Measurements from ENCODE around the gene RASD1. TPM values are rescaled to one million over a fixed set of nuclear protein-coding genes. Genes with fewer than 3 reads are reported as not detected.

Gene RASD1
- total and polyA plus RNA-seq, 4 donors = 0.89 to 46.7 (median 14.7) TPM

- TF ChIP-seq CTCF (IDR thresholded peaks at IDR 0.05; ENCODE audit: low read depth, low read length, missing input control) = no peak
- TF ChIP-seq HNF4A (conservative IDR thresholded peaks at IDR 0.05) = peak; percentile 97 to 98
- TF ChIP-seq ZBTB33 (IDR thresholded peaks at IDR 0.05) = no peak
- no peak for TF ChIP-seq TAF1 (conservative IDR thresholded peaks at IDR 0.05)
- no peak for TF ChIP-seq GABPA (IDR thresholded peaks at IDR 0.05 in 1 of 2, conservative IDR thresholded peaks at IDR 0.05 in 1 of 2)
These were observed 31.3 kb upstream of the RASD1 start (continued) for GRCh38 chr17:17527534-17527933.

- Histone ChIP-seq H3K4me3 (ENCODE audit: low read depth in 1 of 3, low read length in 3 of 3) (no peak overlapping the region), H3K27me3 (ENCODE audit: control insufficient read depth in 4 of 4, insufficient read depth in 4 of 4, low read length in 3 of 4) (no peaks in the 10 kb centered on the region), H3K9ac (ENCODE audit: low read depth in 1 of 2, low read length in 2 of 2) (peak overlapping the region in 1 of 2 donors; percentile 68), H3K36me3 (ENCODE audit: control insufficient read depth in 4 of 4, insufficient read depth in 3 of 4, low read depth in 1 of 4, low read length in 3 of 4) (peaks cover 0 to 5% (median under 1%) of the 10 kb centered on the region in 4 donors), H3K9me3 (ENCODE audit: control insufficient read depth in 4 of 4, low read length in 3 of 4) (no peaks in the 10 kb centered on the region), H3K27ac (ENCODE audit: low read depth in 1 of 2, low read length in 2 of 2) (peak overlapping the region; percentile 86 to 96), H3K4me1 (ENCODE audit: control insufficient read depth in 4 of 4, insufficient read depth in 4 of 4, low read length in 3 of 4) (peaks cover 18 to 66% (median 47%) of the 10 kb centered on the region in 4 donors)
- no peak for DNase-seq (ENCODE audit: low spot score)
- WGBS = 36% methylated on average over 14 of the region's 14 CpGs
- TF ChIP-seq CTCF (IDR thresholded peaks at IDR 0.05; ENCODE audit: low read depth, low read length, missing input control) (no peak), GABPA (IDR thresholded peaks at IDR 0.05 in 1 of 2, conservative IDR thresholded peaks at IDR 0.05 in 1 of 2) (no peak), FOXA2 (IDR thresholded peaks at IDR 0.05) (no peak)
These were observed 30.2 kb upstream of the RASD1 start for GRCh38 chr17:17526369-17526768.

GRCh38 chr17:17525956-17526355, 29.8 kb upstream of the RASD1 start:
- TF ChIP-seq EGR1 (IDR thresholded peaks at IDR 0.05; ENCODE audit: low read depth in 2 of 2) = no peak
- TF ChIP-seq REST (IDR thresholded peaks at IDR 0.05) = no peak
- TF ChIP-seq FOXA1 (IDR thresholded peaks at IDR 0.05) = no peak
- TF ChIP-seq SP1 (IDR thresholded peaks at IDR 0.05) = peak; percentile 55
- peak in 1 of 2 donors; percentile 37 for TF ChIP-seq HNF4A (conservative IDR thresholded peaks at IDR 0.05)
- no peak for TF ChIP-seq ZBTB33 (IDR thresholded peaks at IDR 0.05)
- TF ChIP-seq YY1 (IDR thresholded peaks at IDR 0.05) = no peak

More at GRCh38 chr17:17525956-17526355, 29.8 kb upstream of the RASD1 start:
- H3K4me1 ChIP-seq (ENCODE audit: control insufficient read depth in 4 of 4, insufficient read depth in 4 of 4, low read length in 3 of 4) = peaks cover 18 to 66% (median 47%) of the 10 kb centered on the region in 4 donors
- peak overlapping the region; percentile 86 to 96 for H3K27ac ChIP-seq (ENCODE audit: low read depth in 1 of 2, low read length in 2 of 2)
- H3K9me3 ChIP-seq (ENCODE audit: control insufficient read depth in 4 of 4, low read length in 3 of 4) = no peaks in the 10 kb centered on the region
- peaks cover 0 to 9% (median 2%) of the 10 kb centered on the region in 4 donors for H3K36me3 ChIP-seq (ENCODE audit: control insufficient read depth in 4 of 4, insufficient read depth in 3 of 4, low read depth in 1 of 4, low read length in 3 of 4)
- WGBS = 46% methylated on average over 6 of the region's 6 CpGs
- no peak for DNase-seq (ENCODE audit: low spot score)
- no peak overlapping the region for H3K4me3 ChIP-seq (ENCODE audit: low read depth in 1 of 3, low read length in 3 of 3)
- H3K9ac ChIP-seq (ENCODE audit: low read depth in 1 of 2, low read length in 2 of 2) = peak overlapping the region in 1 of 2 donors; percentile 68
- no peaks in the 10 kb centered on the region for H3K27me3 ChIP-seq (ENCODE audit: control insufficient read depth in 4 of 4, insufficient read depth in 4 of 4, low read length in 3 of 4)

Measured in liver (tissue), 9 donors.